Erythroblast (primary cell): Measurements from ENCODE around the gene P3H4.
"Not testable (repeated sequence)": the region's sequence is repeated elsewhere in the genome, so short reads cannot be mapped to it uniquely, and the experiment has no call there.

Experiments used
- DNase-seq, 2 experiments: peaks; one replicate each; lab custom pipeline; 2025; lab: John Stamatoyannopoulos, UW
- GATA1 ChIP-seq: IDR thresholded peaks from 2 replicates; pipeline ENCODE4 v1.6.1; 2011; ENCODE audit warnings: low read depth, mild to moderate bottlenecking, control low read depth, low read length, moderate library complexity
- POLR2A ChIP-seq: IDR thresholded peaks from 2 replicates; pipeline ENCODE4 v1.6.1; 2011; ENCODE audit warnings: mild to moderate bottlenecking, low read length

P3H4 gene, protein sequence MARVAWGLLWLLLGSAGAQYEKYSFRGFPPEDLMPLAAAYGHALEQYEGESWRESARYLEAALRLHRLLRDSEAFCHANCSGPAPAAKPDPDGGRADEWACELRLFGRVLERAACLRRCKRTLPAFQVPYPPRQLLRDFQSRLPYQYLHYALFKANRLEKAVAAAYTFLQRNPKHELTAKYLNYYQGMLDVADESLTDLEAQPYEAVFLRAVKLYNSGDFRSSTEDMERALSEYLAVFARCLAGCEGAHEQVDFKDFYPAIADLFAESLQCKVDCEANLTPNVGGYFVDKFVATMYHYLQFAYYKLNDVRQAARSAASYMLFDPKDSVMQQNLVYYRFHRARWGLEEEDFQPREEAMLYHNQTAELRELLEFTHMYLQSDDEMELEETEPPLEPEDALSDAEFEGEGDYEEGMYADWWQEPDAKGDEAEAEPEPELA

GRCh38 chr17:41811549-41812380, at the start of gene P3H4:
P3H4 (minus strand) TSS chr17:41811949; CDS start chr17:41811915, 34 bp downstream.
- TF ChIP-seq GATA1 (no peak), POLR2A (no peak)
- peak; percentile 68 to 72 for DNase-seq

GRCh38 chr17:41860254-41860931, 48.6 kb upstream of the P3H4 start:
- no peak for DNase-seq
- no peak for TF ChIP-seq POLR2A
- TF ChIP-seq GATA1 = no peak

DNA sequence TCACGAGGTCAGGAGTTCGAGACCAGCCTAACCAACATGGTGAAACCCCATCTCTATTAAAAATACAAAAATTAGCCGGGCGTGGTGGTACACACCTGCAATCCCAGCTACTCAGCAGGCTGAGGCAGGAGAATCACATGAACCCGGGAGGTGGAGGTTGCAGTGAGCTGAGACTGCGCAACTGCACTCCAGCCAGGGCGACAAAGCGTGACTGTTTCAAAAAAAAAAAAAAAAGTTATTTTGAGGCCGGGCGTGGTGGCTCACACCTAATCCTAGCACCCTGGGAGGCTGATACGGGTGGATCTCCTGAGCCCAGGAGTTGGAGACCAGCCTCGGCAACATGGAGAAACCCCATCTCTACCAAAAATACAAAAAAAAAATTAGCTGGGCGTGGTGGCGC, 39.6 kb upstream of the P3H4 start:
- DNase-seq = not testable (repeated sequence)

GRCh38 chr17:41849251-41849990, 37.7 kb upstream of the P3H4 start:
- DNase-seq = no peak
- TF ChIP-seq POLR2A (no peak), GATA1 (no peak)

DNA sequence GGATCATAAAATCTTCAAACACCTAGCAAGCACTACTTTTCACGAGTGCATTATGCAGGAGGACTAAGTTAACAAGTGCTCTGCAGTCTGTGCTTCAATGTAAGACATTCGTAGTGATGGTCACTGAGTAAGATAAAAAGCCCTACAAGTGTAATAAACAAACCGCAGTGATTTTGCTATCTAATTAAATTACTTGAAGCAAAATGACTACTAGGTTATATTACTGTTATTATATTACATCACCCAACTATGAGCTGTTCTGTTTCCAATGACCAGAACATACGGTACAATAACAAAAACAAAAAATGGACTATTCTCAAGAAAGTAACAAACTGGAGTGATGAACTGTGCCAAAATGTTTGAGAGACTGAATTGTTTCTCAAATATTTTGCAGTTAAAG, 37.0 kb upstream of the P3H4 start:
- DNase-seq = no peak

DNA sequence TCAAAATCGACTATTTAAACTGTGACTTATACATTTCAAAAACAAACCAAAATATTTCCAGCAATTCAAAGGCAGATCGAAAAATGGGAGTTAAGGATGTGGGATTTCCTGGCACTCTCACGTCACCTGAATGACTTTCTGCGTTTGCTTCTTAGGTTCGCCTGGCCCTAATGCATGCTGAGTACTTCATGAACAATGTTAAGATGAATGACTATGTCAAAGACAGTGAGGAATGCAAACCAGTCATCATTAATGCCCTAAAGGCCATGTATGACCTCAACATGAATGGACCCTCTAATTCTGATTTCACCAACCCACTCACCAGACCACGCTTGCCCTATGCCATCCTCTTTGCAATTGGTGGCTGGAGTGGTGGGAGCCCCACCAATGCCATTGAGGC, 33.2 kb upstream of the P3H4 start:
- no peak for DNase-seq

More for the DNA sequence above, 37.0 kb upstream of the P3H4 start:
- TF ChIP-seq POLR2A (no peak), GATA1 (no peak)

GRCh38 chr17:41840781-41841180, 29.0 kb upstream of the P3H4 start:
- not testable (repeated sequence) for DNase-seq

More for the DNA sequence above, 33.2 kb upstream of the P3H4 start:
- no peak for TF ChIP-seq GATA1

DNA sequence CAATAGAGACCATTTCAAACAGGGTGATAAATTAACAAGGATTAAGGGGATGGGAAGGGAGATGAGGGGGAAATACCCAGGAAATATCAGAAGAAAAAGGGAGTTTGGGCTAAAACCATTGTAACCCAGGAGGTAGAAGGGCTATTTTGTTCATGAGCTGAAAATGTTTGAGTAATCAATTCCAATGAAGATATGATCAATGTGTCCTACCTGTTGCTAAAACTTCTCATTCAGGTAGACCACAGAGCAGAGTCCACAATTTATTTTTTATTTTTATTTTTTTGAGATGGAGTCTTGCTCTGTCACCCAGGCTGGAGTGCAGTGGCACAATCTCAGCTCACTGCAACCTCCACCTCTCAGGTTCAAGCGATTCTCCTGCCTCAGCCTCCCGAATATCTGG, 27.7 kb upstream of the P3H4 start:
- not testable (repeated sequence) for DNase-seq

GRCh38 chr17:41837761-41838538, 26.2 kb upstream of the P3H4 start, which contains the start of gene KLHL10:
KLHL10 (plus strand) TSS chr17:41837825; CDS start chr17:41837933, 108 bp downstream.
- no peak for TF ChIP-seq POLR2A
- no peak for TF ChIP-seq GATA1
- no peak for DNase-seq

- DNase-seq = no peak
- TF ChIP-seq POLR2A (no peak), GATA1 (no peak)
Measured at GRCh38 chr17:41836550-41837196, 24.9 kb upstream of the P3H4 start.

- DNase-seq = peak in 1 of 2 experiments; percentile 15
- TF ChIP-seq GATA1 = no peak
- no peak for TF ChIP-seq POLR2A
Measured at GRCh38 chr17:41835800-41836549, 24.2 kb upstream of the P3H4 start, which contains the start of gene NT5C3B. NT5C3B (minus strand) TSS chr17:41836232; CDS start chr17:41836193, 39 bp downstream.

DNA sequence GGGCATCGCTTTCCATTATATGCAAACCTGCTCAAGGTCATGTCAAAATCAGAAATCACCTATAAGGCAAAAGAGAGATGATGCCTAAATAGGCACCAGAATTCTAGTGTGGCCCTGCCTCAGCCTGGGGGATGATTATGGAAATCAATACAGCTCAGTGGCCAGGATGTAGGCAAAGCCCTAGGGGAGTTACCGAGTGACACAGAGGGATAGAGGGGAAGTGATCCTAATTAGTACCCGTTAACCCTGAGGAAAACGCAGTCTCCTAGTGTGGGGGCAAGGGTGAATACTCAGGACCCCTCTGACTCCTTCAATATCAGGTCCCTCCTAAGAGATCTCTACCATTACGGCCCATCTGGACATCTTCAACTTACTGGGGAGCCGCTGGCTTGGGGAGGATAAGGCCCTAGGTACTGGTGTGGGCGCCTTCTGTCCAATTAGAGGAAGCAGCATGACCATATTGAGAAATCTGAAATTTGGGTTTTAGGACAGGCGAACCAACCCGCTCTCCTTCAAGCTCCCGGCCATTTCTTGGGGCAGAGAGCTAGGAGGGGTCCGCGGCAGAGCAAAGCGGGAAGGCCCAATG, 23.6 kb upstream of the P3H4 start:
- no peak for DNase-seq
- no peak for TF ChIP-seq GATA1
- TF ChIP-seq POLR2A = no peak

- DNase-seq = not testable (repeated sequence)
Measured at GRCh38 chr17:41829961-41830360, 18.2 kb upstream of the P3H4 start.
